Hippocampal formation (tissue), 2 donors: ENCODE measurements around the gene SLC41A1.

Source experiments
- DNase-seq, 2 donors: peaks; one replicate each; lab custom pipeline; 2025; lab: John Stamatoyannopoulos, UW

SLC41A1 gene

DNA sequence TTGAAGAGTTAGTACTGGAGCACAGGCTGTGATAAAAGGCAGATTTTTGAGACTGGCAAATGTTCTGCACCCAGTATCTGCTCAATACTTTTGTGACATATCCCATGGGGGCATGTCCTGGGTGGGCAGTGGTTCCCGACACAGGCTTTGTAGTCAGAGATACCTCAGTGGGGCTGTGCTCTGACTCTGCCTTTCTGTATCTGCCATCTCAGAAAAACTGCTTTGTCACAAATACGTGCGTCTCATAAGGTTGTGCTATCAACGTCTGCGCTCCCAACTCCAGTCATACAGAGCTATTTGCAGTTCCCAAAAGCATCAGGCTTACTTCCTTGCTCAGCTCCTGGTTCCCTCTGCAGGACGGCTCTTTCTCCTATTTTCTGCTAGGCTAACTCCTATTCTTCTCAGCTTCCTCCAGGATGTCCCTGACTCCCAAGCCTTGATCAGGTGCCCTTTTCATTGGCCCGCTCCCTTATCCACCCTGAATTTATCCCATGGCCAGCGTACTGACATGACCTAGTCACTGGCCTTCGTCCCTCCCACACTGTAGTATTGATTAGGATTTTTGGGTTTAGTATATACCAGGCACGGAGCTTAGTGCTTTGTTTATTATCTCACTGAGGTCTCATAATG, 25.6 kb downstream of the SLC41A1 start:
- DNase-seq = no peak

DNA sequence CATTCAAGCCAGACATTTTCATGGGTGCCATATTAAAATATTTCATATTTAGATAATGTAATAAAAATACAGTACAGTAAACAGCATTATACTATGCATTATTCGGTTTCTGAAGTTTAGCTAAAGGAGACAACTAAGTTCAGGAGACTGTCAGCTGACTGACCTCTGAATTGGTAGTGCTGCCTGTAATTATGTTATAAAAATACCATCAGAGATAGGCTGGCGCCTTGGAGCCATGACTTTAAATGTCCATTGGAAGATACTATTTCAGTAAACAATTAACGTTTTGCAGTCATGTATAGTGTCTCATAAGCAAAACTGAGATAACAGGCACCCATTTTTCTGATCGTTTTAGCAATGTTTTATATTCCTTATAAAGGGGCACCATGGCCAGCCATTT, 26.4 kb downstream of the SLC41A1 start:
- no peak for DNase-seq

DNA sequence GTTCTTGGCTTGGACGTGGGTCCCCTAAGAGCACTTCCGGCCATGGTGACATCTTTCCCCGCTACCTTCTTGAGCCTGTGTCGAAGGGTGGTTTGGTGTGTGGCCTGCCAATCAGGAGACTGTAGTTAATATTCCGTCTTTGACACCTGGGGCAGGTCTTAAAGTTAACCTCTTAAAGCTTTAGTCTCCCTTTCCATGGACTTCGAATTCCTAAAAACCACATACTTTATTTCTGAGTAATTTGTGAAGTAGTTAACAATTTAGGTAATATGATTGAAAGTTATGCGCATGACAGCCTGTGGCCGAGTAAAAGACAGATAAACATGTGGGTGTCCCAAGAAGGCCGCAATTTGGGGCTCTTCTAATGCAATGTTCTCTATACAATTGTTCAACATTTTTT, 27.6 kb downstream of the SLC41A1 start:
- DNase-seq = no peak

DNA sequence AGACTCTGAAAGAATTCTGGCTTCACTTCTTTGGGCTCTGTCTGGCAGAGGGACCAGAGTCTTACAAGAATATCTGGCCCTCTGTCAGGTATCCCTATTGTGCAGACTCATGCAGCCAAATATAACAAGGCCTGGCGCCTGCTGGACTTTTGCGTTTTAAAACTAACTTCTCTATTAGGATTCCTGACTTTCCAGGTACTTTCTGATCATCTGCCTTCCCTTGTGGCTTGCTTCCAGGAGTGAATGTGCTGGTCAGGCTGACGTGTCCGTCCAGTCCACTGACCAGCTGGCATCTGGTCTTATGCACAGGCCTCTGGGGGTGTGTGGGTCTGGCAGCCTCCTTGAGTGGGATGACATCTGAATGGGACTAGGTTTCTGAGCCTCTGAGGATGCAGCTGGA, 29.1 kb downstream of the SLC41A1 start:
- peak in 1 of 2 donors; percentile 25 for DNase-seq

DNA sequence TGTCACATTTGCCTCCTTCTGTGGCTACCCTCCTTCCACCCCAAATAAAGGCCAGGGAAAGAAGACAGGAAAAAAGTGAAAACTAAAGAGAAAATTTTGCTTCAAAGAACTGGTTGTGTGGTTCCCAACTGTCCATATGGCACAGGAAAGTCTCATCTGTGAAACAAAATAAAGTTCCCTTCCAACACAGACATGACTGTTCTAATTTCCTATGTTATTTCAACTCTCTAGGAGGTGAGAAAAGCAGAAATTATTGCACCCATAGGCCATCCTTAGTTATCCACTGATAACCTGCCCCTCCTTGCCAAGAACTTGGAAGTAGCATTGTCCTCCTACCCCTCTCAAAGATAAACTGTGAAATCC, 29.6 kb downstream of the SLC41A1 start:
- DNase-seq = peak in 1 of 2 donors; percentile 25

DNA sequence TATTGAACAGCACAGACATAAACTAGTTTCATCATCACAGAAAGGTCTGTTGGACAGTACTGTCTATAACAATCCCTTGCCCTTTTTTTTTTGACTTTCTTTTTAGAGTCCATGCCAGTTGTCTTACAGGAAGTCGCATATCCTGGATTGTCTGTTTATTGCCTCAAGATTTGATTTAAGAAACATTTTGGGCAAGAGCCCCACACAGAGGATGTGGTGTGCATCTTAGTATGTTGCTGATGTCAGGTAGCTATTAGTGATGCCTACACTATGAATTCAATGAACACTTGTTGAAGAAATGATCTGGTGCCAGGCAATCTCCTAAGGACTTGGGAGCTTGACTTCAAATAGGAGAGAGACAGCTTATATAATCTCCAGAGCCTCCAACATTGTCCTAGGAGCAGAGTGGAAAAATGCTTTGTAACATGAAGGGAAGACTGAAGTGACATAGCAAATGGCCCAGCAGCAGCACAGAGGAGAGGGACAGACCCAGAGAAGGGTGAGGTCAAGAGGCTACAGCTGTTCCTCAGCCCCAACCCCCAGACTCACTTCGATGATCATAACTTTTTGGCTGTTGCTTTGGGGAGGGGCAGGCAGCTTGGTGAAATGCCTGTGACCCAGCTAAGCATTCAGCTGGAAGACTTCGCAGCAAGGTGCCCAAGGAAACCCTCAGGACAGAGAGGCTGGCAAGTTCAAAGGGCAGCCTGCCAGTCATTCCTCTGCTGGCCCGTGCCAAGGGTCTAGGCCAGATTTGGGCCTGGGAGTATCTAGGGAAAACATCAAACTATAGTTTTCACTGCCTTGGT, 30.2 kb downstream of the SLC41A1 start:
- DNase-seq = no peak

DNA sequence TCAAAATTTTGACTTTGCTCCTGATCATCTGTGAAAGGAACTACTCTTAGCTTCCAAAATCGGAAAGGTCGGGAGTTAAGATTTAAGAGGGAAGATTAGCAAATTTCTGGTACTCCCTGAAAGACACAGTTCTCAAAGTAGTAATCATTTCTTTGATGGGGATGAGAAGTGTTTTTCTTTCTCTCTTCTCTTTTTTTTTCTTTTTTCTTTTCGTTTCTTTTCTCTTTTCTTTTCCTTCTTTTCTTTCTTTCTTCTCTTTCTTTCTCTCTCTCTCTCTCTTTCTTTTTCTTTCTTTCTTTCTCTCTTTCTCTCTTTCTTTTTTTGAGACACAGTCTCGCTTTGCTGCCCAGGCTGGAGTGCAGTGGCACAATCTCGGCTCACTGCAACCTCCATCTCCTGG, 32.7 kb downstream of the SLC41A1 start:
- DNase-seq = no peak

DNA sequence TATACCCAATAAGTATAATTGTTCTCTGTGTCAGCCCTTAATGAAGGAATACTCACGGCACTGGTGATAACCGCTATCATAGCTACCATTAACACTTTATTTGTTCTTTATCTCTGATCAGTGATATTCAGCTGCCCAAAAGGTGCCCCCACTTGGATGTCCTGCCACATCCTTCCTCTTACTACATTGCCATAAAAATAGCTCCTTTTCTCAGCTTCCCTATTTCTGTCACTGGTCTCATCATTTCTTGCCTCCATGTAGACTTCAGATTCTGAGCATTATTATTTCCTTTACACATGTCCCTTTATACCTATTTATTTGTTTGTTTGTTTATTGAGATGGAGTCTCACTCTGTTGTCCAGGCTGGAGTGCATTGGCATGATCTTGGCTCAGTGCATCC, 35.0 kb downstream of the SLC41A1 start:
- DNase-seq = peak in 1 of 2 donors; percentile 3

DNA sequence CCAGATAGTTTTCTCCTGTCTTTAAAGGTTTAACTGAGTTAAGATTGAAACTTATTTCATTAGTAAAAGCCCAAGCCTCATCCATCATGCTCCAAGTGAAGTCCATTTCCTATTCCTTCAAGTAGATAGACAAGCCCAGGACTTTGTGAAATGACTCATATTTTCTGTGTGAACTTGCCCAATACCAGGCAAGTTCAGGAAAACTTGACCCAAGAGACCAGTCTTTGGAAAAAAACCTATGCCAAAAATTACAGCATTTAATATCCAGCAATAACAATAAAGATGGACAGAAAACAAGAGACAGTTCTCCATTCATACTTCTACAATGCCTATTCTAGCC, 37.3 kb downstream of the SLC41A1 start:
- no peak for DNase-seq

DNA sequence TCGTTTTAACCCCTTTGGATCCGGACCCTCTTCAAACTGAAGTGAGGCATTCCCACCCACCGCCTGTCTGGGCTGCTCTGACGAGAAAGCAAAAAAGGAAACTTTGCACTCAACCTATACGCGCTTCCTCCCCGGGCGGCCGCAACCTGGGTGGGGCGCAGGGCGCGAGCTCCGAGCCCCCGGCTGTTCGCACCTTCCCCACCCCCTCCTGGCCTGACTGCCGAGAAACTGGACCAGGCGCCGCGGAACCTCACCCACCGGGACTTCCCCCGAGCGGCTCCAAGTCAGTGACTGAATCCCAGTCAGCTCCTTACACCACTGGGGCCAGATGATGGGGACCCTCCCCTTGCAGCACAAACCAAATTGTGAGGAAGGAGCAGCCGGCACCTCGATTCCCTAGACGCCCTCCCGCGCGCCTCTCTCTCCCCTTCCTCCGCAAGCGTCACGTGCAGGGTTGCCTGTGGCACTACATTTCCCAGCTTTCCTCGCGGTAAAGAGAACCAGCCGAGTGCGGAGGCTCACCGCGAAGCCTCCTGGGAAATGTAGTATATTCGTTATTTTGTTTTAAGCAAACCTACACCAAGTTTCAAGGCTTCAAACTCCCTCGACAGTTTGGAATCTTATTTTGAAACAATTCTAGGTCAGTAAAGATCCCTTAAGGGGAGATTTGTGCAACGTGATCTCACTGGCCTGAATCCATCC, 37.8 kb downstream of the SLC41A1 start, which contains the start of gene RAB29:
Gene RAB29 (minus strand): TSS at position 468 of the 702 bp plus-strand sequence. CDS start 526 bp downstream, outside the sequence.
- DNase-seq = peak; percentile 79 to 83

DNA sequence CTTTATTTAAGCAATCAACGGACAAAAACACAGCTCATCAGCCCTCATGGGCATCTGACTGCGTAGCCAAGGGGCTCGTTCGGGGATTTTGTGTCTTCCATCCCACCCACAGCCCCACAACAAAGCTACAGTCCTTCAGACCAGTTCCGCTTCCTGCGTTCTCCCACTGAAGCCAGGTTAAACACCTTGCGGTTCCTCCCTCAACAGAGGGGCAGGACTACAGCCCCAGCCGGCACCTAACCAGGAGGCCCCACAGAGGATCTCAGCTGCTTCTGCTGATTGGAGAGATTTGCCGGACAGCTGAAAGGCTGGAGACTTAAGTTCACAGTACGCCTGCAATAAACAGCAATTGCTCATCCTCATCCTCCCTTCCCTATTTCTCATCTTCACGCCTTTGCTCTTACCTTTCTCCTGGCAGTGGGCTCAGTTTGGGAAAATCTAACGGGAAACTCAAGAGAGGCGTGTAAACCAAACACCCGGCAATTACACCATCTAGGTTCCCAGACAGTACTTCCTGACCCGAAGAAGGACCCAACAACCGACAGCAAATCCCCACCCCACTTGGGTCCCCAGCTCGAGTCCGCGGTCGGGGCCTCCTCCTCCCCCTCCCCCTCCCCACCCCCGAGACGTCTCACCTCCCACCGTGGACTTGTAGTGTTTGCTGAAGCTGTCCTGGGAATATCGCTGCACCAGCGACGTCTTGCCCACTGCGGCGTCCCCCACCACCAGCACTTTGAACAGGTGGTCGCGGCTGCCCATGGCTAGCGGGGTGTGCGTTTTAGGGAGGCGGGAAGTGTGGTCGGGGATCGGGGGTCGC, 38.6 kb downstream of the SLC41A1 start:
- no peak for DNase-seq

DNA sequence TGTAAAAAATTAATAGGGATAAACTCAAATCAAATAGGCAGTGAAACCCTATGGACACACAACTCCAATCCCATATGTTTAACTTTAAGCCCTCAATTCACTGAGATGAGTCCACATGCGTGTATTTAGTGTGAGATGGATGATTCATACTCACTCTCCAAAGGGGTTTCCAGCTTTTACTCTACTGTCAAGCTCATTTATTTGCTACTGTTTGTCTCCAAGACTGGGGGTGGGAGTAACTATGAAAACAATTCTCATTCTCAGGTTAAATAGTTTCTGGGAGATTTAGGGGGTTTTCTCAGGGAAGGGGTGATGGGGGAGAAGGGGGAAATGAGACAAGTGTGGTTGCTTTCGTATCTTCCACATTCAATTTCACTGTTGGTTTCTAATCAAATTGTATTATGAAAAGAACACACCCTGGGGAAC, 40.4 kb downstream of the SLC41A1 start:
- no peak for DNase-seq

DNA sequence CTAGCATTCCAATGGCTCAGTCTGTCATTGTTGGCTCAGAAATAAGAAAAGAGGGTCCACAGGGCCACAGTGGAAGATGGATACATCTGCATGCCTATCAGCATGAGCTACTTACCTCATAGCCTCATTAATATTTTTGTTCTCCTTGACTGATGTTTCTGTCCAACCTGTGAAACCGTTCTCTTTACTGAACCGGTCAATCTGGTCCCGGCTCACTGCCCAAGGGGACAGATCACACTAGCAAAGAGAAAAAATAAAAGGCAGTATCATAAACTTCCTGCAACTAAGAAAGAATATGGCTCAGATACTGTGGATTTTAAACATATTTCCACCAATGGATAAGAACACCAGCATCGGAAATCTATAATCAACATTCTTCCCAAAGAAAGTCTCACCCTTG, 42.4 kb downstream of the SLC41A1 start:
- DNase-seq = no peak

DNA sequence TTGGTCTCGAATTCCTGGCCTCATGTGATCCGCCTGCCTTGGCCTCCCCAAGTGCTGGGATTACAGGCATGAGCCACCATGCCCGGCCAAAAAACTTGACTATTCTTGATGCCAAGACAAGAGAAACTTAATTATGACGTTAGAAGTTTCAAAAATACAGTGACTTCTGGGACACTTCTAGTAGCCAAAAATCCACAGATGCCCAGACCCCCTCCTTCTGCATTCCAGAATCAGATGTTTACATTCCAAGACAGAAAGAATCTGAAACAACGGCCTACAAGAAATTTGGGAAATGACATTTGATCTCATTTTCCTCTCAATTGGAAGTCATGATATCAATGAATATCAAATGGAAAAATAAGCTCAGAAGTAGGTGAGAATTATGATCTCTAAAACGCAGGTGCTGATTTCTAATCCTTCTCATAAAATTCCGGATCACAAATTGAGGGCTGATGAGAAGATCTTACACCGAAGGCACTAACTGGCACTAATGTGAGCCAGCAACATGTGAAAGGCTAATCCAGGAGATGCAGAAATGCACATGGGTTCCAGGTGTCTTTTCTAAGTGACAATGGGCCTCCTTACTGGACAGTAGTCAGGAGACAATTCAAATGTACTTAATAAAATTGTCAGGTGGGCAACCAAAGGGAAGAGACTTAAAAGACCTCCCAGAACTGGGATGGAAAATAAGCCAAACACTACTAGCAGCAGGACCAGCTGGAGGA, 43.2 kb downstream of the SLC41A1 start:
- no peak for DNase-seq

DNA sequence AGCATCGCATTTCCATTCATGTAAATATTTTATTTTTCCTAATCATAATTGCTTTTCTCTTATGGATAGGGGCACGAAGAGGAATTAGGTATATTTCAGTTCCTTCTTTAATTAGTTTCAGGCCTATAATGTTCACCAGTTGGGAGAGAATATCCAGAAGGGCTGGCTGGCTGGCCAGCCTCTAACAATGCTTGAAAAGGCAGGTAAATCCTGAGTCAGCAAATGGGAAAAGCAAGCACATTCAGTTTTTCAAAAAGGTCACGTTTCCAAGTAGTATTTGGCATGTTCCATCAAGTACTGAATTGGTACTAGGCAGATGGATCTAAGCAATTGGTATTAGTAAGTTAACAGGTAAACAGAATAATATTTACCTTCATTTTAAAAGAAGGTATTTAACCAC, 45.8 kb downstream of the SLC41A1 start:
- no peak for DNase-seq

DNA sequence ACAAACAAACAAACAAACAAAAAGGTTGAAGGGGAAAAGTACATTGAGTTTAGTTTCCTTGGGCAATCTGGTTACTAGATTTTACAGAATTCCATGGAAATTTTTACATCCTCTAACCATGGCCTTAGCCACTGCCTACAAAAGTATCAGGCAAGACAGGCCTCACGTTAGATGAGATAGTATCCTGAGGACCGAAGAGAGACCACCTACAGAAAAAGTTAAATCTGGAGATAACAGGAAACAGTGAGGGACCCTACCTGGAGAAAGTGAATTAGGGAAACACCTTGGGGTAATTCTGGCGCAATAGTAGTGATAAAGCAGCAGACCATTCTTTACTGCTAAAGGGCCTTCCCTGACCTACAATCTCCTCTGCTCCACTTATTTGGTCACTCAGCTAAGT, 46.4 kb downstream of the SLC41A1 start:
- no peak for DNase-seq

DNA sequence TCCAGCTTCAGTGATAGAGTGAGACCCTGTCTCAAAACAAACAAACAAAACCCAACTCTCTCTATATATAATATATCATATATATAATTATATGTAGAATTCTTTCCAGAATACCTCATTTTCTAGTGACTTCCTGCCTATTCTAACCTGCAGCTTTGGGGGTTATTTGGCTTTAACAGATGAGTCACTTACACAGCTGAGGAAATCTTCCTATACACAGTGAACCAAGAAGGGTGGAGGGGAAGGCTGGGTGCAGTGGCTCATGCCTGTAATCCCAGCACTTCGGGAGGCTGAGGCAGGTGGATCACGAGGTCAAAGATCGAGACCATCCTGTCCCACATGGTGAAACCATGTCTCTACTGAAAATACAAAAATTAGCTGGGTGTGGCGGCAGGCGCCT, 47.0 kb downstream of the SLC41A1 start:
- no peak for DNase-seq

DNA sequence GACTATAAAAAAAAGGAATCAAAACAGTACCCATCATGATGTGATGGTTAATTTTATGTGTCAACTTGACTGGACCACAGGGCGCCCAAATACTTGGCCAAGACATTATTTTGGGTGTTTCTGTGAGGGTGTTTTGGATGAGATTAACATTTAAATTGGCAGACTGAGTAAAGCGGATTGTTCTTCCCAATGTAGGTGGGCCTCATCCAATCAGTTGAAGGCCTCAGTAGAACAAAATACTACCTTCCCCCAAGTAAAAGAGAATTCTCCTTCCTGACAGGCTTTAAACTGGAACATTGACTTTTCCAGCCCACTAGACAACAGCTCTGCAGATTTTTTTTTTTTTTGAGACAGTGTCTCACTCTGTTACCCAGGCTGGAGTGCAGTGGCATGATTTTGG, 48.4 kb downstream of the SLC41A1 start:
- DNase-seq = no peak

DNA sequence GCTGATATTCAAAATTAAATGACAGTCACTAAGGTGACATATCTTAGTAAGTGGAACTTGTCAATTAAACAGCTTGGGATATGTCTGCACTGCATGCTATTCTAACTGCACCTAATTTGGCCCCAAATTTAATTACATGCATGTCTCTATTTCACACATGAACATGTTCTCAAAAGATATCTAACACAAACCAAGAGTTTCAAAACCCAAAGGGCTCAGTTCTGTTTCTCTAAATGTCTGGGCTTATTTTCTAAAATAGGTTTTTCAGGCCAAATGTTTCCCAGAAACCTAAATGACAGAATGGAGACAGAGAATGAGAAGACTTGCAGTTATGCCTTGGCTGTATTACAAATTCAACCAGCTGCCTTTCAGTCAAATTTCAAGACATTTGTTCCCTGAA, 49.0 kb downstream of the SLC41A1 start:
- DNase-seq = no peak

DNA sequence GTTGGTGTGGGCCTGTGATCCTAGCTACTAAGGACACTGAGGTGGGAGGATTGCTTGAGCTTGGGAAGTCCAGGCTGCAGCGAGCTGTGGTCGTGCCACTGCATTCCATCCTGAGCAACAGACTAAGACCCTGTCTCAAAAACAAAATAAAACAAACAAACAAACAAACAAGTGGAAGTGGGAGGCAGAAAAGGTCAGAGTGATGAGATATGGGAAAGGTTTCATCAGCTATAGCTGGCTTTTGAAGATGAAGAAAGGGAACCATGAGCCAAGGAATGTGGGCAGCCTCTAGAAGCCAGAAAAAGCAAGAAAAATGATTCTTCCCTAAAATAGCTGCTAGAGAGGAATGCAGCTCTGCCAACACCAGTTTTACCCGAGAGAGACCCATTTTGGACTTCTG, 52.4 kb downstream of the SLC41A1 start:
- no peak for DNase-seq

DNA sequence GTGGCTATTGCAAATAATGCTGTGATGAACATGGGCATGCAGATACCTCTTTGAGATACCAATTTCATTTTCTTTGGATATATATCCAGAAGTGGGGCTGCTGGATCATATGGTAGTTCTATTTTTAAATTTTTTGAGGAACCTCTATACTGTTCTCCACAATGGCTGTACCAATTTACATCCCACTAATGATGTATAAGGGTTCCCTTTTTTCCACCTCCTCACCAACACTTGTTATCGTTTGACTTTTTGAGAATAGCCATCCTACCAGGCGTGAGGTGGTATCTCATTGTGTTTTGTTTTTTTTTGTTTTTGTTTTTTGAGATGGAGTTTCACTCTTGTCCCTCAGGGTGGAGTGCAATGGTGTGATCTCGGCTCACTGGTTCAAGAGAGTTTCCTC, 56.4 kb downstream of the SLC41A1 start:
- no peak for DNase-seq

DNA sequence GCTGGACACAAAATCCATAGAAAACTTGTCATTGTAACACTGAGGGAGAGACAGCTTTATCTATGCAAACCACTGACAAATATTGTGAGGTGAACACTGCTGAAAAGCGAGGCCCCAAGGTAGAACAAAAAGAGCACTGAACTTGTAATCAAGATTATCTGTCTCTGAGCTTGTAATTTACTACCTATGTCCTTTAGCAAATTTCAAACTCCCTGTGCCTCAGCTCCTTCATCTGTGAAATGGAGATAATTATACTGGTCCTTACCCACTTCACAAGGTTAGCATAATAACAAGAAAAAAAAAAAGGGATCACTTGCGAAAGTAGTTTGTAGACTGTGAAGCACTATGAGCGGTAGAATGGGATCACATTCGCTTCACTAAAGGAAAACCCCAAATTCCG, 58.1 kb downstream of the SLC41A1 start:
- no peak for DNase-seq
